GM23338 (cell line): ENCODE measurements around the gene PROSER2. TPM values are rescaled to one million over a fixed set of nuclear protein-coding genes. Genes with fewer than 3 reads are reported as not detected.

ENCODE experiments used
- ATAC-seq: fragments of 200-7000 bp; cut with Tn5 transposase; 3 replicates; pipeline ENCODE4 v1.9.1; 2020
- DNase-seq: peaks from one replicate; pipeline ENCODE4 v3.0.0-alpha.2; 2015; ENCODE audit warnings: low spot score
- H2AFZ ChIP-seq: fragments of 200-600 bp; sonication (generic); 2 replicates; pipeline ENCODE4 v1.8.0; 2016; ENCODE audit warnings: antibody characterized with exemption, mild to moderate bottlenecking, moderate library complexity
- H3F3A ChIP-seq: fragments of 200-600 bp; sonication (generic); replicated peaks from 2 replicates; pipeline ENCODE4 v1.8.0; 2017; ENCODE audit warnings: antibody characterized with exemption, mixed run types, low read depth
- H3K27ac ChIP-seq: fragments of 200-600 bp; sonication (generic); 2 replicates; pipeline ENCODE4 v1.6.1; 2016; ENCODE audit warnings: low read depth
- H3K27me3 ChIP-seq: fragments of 200-600 bp; sonication (generic); 2 replicates; pipeline ENCODE4 v1.8.0; 2016; ENCODE audit warnings: mild to moderate bottlenecking, mixed run types, moderate library complexity; ENCODE audit not compliant: insufficient read depth
- H3K36me3 ChIP-seq: fragments of 200-600 bp; sonication (generic); 2 replicates; pipeline ENCODE4 v1.8.0; 2016; ENCODE audit warnings: mild to moderate bottlenecking; ENCODE audit not compliant: insufficient read depth
- H3K4me1 ChIP-seq: fragments of 200-600 bp; sonication (generic); 2 replicates; pipeline ENCODE4 v1.8.0; 2016; ENCODE audit warnings: mild to moderate bottlenecking, moderate library complexity; ENCODE audit not compliant: insufficient read depth
- H3K4me2 ChIP-seq: fragments of 200-600 bp; sonication (generic); 2 replicates; pipeline ENCODE4 v1.7.1; 2017; ENCODE audit warnings: mixed run types
- H3K4me3 ChIP-seq: fragments of 200-600 bp; sonication (generic); 2 replicates; pipeline ENCODE4 v1.6.1; 2016; ENCODE audit warnings: mixed run types
- H3K79me2 ChIP-seq: fragments of 200-600 bp; sonication (generic); replicated peaks from 2 replicates; pipeline ENCODE4 v1.8.0; 2017; ENCODE audit warnings: mild to moderate bottlenecking; ENCODE audit not compliant: insufficient read depth
- H3K9me2 ChIP-seq: fragments of 200-600 bp; sonication (generic); 2 replicates; pipeline ENCODE4 v1.8.0; 2017; ENCODE audit not compliant: insufficient read depth
- H4K20me1 ChIP-seq: fragments of 200-600 bp; sonication (generic); replicated peaks from 2 replicates; pipeline ENCODE4 v1.8.0; 2017; ENCODE audit warnings: mild to moderate bottlenecking; ENCODE audit not compliant: insufficient read depth
- H3K27ac Mint-ChIP-seq: 2 replicates; pipeline ENCODE4 v1.8.0; 2020; ENCODE audit warnings: inconsistent platforms, mild to moderate bottlenecking, moderate library complexity, mixed read lengths
- H3K27me3 Mint-ChIP-seq: 3 replicates; pipeline ENCODE4 v1.8.0; 2022; ENCODE audit warnings: low read depth, mild to moderate bottlenecking, moderate library complexity, mixed read lengths, inconsistent platforms; ENCODE audit not compliant: insufficient read depth, poor library complexity
- H3K36me3 Mint-ChIP-seq: 3 replicates; pipeline ENCODE4 v1.8.0; 2021; ENCODE audit warnings: low read depth, mild to moderate bottlenecking, inconsistent platforms, moderate library complexity, mixed read lengths
- H3K4me1 Mint-ChIP-seq: 3 replicates; pipeline ENCODE4 v1.8.0; 2020; ENCODE audit warnings: mild to moderate bottlenecking, inconsistent platforms, mixed read lengths
- H3K4me3 Mint-ChIP-seq: 3 replicates; pipeline ENCODE4 v1.8.0; 2021; ENCODE audit warnings: moderate library complexity, mild to moderate bottlenecking, inconsistent platforms, mixed read lengths
- H3K9me3 Mint-ChIP-seq: 3 replicates; pipeline ENCODE4 v1.8.0; 2020; ENCODE audit warnings: moderate library complexity, mild to moderate bottlenecking, inconsistent platforms, mixed read lengths
- CTCF ChIP-seq, 2 experiments: fragments of 200-600 bp in 1 of 2; sonication (generic) in 1 of 2; conservative IDR thresholded peaks; 2 replicates each; pipeline versions ENCODE4 v1.5.1 to v1.6.1; 2016 to 2017; ENCODE audit warnings: antibody characterized with exemption in 2 of 2, low read depth in 2 of 2, mild to moderate bottlenecking in 2 of 2, moderate library complexity in 1 of 2
- REST ChIP-seq: IDR thresholded peaks from one replicate; pipeline ENCODE4 v1.6.1; 2018; ENCODE audit warnings: antibody characterized with exemption; ENCODE audit not compliant: unreplicated experiment
- ZNF331 ChIP-seq: fragments of 250-450 bp; sonication (Bioruptor Pico); IDR thresholded peaks from 2 replicates; pipeline ENCODE4 v1.5.0; 2020; ENCODE audit warnings: low read depth, mild to moderate bottlenecking, moderate library complexity
- polyA plus RNA-seq: library from polyadenylated mRNA; unstranded; fragments of >200 nt; fragmentation: Nextera tagmentation; extraction: Ambion mirVana; gene quantifications from 2 replicates; pipeline ENCODE4 v1.2.1, GENCODE V29; 2016
- total RNA-seq: library from RNA; depleted of rRNA; stranded (reverse); fragments of >200 nt; shearing (Covaris generic); gene quantifications from 2 replicates; pipeline ENCODE4 v1.2.3, GENCODE V29; 2014
- TF ChIP-seq, protein P1 (sequence below): IDR thresholded peaks from 2 replicates; pipeline ENCODE4 v1.6.1; 2016; ENCODE audit warnings: antibody characterized with exemption
- TF ChIP-seq, protein P2 (sequence below): fragments of 250-450 bp; sonication (Bioruptor Pico); IDR thresholded peaks from 2 replicates; pipeline ENCODE4 v1.5.0; 2020; ENCODE audit warnings: mild to moderate bottlenecking, moderate library complexity

PROSER2 gene
- total and polyA plus RNA-seq, 2 experiments from 2014 or later, result 4.2 to 10.8 TPM

DNA sequence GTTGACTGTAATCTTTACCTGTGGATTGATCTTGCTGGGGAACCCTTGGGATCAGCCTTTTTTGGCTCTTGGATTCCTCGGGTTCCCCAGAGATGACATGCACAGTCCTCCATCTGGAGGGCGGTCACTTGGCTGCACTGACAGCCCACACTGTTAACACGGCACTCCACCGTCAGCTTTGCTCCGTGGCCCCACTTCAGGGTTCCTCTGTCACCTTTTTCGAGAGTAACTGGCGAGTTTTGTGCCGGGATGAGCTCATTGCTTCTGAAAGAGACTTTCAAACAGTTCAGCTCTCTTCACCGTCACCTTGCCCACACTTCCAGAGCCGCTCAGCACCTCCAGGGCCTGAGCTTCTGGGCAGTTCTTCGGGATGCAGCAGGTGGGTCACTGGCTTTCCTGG is 42.4 kb downstream of the PROSER2 start (continued):
- TF ChIP-seq REST, result no peak
- TF ChIP-seq, protein P1, sequence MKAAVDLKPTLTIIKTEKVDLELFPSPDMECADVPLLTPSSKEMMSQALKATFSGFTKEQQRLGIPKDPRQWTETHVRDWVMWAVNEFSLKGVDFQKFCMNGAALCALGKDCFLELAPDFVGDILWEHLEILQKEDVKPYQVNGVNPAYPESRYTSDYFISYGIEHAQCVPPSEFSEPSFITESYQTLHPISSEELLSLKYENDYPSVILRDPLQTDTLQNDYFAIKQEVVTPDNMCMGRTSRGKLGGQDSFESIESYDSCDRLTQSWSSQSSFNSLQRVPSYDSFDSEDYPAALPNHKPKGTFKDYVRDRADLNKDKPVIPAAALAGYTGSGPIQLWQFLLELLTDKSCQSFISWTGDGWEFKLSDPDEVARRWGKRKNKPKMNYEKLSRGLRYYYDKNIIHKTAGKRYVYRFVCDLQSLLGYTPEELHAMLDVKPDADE, result no peak
- TF ChIP-seq CTCF (conservative IDR thresholded peaks at IDR 0.05; ENCODE audit: low read depth in 2 of 2), result no peak
- no peak for TF ChIP-seq ZNF331 (CRISPR knock-in tag)

GRCh38 chr10:11866199-11866925 is 43.2 kb downstream of the PROSER2 start:
- no peaks in the 10 kb centered on the region for H3K27me3 Mint-ChIP-seq

More at GRCh38 chr10:11866199-11866925, 43.2 kb downstream of the PROSER2 start:
- Histone ChIP-seq H3K79me2 (no peaks in the 10 kb centered on the region), H3K36me3 (no peaks in the 10 kb centered on the region), H3K27ac (no peak overlapping the region), H3F3A (0 out of 2 replicates have a peak, but pooled peaks cover 4% of the 10 kb centered on the region), H3K4me1 (no peaks in the 10 kb centered on the region; the same call in 1 of the 2 replicates), H3K27me3 (peaks cover 27% of the 10 kb centered on the region), H4K20me1 (no peaks in the 10 kb centered on the region; the same call in 1 of the 2 replicates), H3K9me2 (no peaks in the 10 kb centered on the region), H2AFZ (no peak overlapping the region), H3K4me2 (no peak overlapping the region), H3K4me3 (no peak overlapping the region)
- H3K4me1 Mint-ChIP-seq, result peaks cover 30% of the 10 kb centered on the region
- H3K36me3 Mint-ChIP-seq, result no peaks in the 10 kb centered on the region
- no peak overlapping the region for H3K4me3 Mint-ChIP-seq
- no peaks in the 10 kb centered on the region for H3K9me3 Mint-ChIP-seq
- TF ChIP-seq, protein P2, sequence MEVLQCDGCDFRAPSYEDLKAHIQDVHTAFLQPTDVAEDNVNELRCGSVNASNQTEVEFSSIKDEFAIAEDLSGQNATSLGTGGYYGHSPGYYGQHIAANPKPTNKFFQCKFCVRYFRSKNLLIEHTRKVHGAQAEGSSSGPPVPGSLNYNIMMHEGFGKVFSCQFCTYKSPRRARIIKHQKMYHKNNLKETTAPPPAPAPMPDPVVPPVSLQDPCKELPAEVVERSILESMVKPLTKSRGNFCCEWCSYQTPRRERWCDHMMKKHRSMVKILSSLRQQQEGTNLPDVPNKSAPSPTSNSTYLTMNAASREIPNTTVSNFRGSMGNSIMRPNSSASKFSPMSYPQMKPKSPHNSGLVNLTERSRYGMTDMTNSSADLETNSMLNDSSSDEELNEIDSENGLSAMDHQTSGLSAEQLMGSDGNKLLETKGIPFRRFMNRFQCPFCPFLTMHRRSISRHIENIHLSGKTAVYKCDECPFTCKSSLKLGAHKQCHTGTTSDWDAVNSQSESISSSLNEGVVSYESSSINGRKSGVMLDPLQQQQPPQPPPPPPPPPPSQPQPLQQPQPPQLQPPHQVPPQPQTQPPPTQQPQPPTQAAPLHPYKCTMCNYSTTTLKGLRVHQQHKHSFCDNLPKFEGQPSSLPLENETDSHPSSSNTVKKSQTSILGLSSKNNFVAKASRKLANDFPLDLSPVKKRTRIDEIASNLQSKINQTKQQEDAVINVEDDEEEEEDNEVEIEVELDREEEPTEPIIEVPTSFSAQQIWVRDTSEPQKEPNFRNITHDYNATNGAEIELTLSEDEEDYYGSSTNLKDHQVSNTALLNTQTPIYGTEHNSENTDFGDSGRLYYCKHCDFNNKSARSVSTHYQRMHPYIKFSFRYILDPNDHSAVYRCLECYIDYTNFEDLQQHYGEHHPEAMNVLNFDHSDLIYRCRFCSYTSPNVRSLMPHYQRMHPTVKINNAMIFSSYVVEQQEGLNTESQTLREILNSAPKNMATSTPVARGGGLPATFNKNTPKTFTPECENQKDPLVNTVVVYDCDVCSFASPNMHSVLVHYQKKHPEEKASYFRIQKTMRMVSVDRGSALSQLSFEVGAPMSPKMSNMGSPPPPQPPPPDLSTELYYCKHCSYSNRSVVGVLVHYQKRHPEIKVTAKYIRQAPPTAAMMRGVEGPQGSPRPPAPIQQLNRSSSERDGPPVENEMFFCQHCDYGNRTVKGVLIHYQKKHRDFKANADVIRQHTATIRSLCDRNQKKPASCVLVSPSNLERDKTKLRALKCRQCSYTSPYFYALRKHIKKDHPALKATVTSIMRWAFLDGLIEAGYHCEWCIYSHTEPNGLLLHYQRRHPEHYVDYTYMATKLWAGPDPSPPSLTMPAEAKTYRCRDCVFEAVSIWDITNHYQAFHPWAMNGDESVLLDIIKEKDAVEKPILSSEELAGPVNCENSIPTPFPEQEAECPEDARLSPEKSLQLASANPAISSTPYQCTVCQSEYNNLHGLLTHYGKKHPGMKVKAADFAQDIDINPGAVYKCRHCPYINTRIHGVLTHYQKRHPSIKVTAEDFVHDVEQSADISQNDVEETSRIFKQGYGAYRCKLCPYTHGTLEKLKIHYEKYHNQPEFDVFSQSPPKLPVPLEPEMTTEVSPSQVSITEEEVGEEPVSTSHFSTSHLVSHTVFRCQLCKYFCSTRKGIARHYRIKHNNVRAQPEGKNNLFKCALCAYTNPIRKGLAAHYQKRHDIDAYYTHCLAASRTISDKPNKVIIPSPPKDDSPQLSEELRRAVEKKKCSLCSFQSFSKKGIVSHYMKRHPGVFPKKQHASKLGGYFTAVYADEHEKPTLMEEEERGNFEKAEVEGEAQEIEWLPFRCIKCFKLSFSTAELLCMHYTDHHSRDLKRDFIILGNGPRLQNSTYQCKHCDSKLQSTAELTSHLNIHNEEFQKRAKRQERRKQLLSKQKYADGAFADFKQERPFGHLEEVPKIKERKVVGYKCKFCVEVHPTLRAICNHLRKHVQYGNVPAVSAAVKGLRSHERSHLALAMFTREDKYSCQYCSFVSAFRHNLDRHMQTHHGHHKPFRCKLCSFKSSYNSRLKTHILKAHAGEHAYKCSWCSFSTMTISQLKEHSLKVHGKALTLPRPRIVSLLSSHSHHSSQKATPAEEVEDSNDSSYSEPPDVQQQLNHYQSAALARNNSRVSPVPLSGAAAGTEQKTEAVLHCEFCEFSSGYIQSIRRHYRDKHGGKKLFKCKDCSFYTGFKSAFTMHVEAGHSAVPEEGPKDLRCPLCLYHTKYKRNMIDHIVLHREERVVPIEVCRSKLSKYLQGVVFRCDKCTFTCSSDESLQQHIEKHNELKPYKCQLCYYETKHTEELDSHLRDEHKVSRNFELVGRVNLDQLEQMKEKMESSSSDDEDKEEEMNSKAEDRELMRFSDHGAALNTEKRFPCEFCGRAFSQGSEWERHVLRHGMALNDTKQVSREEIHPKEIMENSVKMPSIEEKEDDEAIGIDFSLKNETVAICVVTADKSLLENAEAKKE (CRISPR knock-in tag), result no peak
- DNase-seq, result no peak
- no peak overlapping the region for H3K27ac Mint-ChIP-seq
- ATAC-seq, result no peak
